HCEC 1CT (cell line): ENCODE measurements around the gene ERLIN1.

ENCODE experiments used
- DNase-seq: peaks from one replicate; pipeline ENCODE4 v3.0.0-alpha.2; 2017

The ERLIN1 gene

DNA sequence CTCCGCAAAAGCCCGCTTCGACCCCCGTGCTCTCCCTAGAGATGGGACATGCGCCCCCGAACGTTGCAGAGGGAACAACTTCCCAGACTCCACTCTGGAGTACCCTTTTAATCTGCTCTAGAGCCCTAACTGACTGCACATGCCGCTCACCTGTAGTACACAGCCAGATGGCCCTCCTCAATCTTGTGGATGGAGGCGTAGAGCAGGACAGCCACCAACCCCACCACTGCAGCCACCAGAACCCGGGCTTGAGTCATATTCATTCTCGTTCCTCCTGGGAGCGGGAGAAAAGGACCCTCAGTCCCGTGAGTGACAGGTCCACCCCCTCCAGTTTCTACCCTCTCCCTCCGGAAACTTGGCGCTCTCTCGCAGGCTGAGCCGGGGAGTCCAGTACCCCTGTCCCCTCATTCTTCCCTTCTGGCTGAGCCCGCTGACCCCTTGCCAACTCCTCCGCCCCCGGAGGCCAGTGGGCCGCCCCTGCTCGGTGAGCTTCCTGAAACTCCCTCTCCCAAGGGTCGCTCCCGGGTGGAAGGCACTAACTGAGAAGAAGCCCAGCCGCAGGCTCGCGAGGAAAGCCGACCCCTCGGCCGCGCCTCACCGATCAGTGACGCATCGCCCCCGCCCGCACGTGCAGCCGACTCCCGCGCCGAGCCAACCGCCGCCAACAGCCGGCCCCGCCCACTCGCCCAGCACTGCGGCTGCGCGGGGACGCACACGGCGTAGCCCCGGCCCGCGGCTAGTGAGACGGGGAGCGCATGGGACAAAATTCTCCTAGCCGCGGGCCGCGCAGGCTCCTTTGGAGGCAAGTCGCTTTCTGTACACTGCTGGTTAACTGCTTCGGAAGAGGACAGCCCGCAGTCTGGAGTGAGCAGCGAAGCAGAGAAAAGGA, at the start of gene ERLIN1:
TSS of gene ERLIN1 (minus strand) at position 666 of the 889 bp plus-strand sequence. CDS start at position 263, 403 bp downstream.
- DNase-seq, result peak; percentile 89

DNA sequence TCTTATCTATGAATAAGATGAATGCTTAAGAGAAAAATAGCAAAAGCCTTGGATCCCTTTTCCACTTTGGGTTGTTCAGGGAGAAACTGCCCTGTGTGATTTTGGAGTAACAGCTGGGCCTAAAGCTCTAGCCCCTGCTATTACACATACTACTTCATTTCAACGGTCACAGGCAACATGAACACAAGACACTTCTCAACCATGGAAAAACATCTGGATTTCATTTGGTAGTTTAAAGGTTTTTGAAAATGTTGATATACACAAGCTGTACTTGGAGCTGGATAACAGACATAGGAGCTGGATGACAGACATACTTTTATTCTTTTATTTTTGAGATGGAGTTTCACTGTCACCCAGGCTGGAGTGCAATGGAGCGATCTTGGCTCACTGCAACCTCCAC, 46.3 kb upstream of the ERLIN1 start:
- no peak for DNase-seq

DNA sequence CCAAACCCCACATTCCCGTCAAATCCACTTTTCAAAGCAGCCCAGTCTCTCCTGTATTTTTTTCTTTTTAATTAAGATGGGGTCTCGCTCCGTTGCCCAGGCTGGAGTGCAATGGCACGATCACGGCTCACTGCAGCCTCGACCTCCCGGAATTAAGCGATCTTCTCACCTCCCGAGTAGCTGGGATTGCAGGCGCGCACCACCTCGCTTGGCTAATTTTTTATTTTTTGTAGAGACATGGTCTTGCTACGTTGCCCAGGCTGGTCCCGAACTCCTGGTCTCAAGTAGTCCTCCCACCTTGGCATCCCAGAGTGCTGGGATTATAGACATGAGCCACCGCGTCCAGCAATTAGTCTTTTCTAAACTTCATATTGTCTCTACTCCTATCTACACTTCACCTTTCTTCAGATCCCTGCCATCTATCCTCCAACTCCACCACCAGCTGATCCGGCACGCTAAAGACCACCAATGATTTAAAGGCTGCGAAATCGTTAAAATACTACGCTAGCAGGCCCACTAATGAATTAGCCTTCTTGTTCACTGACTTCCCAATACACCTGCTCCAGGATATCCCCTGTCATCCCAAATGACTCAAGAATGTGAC, 44.1 kb upstream of the ERLIN1 start:
- no peak for DNase-seq

DNA sequence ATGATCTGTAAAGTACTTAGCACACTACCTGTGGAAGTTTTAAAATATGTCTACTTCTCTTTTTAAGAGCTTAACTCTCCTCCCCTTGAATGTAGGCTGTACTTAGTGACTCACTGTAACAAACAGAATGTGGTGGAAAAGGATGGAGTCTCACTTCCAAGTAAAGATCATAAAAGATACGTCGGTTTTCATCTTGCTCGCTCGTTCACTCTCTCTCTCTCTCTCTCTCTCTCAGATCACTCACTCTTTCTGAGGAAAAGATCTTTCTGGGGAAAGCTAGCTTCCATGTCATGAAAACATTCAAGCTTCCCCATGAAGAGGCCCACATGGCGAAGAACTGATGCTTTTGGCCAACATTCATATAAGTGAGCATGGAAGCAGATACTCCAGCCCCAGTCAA, 38.0 kb upstream of the ERLIN1 start:
- no peak for DNase-seq

DNA sequence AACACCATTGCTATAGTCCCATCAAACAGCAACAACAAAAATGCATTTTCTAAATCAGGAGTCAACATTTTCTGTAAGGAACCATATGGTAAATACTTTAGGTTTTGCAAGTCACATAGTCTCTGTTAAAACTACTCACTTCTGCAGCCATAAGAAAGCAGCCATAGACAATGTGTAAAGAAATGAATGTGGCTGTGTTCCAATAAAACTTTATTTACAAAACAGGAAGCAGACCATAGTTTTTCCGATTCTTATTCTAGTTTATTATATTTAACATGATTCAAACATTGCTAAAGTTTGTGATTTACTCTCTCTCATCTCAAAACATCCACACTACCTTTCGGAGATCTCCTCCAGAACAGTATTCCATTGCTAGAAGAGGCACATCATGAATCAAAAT, 36.7 kb upstream of the ERLIN1 start:
- no peak for DNase-seq

DNA sequence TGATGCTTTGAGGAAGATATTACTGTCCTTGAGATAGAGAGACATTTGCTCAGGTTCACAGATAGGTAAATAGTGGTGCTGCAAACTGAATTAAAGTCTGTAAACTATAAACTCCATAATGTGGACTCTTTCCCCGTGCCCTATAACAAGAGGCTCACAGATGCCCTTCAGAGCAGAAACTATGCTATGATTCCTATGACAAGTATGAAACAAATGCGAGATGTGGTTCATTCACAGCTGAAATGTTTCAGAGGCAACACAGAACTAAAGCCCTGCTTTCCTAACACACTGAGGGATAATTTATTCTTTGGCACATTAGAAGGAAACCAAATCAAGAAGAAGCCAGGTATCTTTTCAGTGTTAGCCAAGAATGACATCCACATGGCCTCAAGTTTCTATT, 30.2 kb upstream of the ERLIN1 start:
- DNase-seq, result no peak

DNA sequence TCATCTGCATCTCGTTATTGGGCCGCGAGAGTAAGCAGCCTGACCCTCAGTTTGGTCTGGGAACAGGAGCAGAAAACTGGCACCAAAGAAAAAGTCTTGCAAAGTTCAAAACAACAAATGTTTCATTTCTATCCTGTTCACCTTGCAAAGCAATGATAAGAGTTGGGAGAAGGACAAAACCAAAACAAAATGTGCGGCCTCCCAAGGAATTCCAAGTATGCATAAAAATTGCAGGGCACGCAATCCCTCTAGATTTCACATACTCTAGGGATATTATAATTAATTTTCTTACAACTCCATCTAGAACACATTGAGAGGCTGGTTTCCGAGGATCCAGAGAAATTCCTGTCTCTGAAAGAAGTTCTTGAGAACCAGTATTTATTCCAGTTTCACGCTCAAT, 23.5 kb upstream of the ERLIN1 start:
- DNase-seq, result no peak

DNA sequence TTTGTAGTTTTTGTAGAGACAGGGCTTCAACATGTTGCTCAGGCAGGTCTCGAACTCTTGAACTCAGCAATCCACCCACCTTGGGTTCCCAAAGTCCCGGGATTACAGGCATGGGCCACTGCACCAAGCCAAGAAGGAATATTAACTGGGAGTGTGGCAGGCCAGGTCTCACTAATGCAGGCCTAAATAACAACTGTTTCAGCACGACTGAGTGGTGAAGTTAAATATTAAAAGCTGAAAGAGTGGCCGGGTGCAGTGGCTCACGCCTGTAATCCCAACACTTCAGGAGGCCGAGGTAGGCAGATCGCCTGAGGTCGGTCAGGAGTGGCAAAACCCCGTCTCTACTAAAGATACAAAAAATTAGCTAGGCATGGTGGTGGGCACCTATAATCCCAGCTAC, 22.4 kb upstream of the ERLIN1 start:
- no peak for DNase-seq

DNA sequence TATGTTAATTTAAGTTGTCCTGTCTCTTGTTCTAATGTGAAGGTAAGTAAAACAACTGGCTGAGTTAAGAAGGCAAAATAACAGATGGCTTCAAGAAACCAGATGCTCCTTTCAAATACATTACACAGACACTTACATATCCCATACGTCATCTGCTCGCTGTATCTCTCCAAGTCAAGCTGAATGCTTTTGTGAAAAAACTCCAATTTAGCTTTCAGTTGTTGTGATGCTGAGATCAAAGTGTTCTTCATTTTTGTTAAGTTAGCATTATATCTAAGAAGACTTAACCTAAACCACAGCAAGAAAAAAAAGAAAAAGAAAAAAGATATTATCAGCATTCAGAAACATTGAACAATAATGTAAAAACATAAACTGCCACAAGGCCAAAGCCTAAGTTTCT, 18.5 kb upstream of the ERLIN1 start:
- no peak for DNase-seq

DNA sequence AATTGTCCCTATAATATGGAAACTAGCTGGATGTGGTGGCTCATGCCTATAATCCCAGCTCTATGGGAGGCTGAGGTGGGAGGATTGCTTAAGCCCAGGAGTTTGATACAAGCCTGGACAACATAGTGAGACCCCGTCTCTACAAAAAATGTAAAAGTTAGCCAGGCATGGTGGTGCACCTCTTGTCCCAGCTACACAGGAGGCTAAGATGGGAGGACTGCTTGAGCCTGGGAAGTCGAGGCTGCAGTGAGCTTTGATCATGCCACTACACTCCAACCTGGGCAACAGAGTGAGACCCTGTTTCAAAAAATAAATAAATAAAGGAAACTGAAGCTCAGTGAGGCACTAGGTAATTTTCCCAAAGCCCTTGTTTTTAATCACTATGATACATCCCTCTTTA, 15.7 kb upstream of the ERLIN1 start:
- DNase-seq, result no peak

DNA sequence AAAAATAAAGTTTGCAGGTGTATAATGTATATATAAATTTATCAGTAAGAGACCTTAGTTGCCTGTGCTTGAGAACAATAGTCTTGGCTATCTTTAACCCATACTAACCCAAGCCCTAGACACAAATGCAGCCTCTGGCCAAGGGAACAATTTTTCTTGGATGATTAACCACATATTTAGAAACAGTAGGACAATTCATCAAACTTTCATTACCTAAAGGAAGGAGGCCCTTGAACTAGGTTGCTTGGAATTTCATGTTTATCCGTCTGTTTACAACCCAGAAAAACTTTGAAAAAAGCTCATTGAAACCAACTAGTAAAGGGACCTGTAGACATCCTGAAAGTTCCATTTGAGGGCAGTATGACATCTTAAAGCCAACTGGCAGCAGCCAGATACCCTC, 8.9 kb upstream of the ERLIN1 start:
- DNase-seq, result no peak

DNA sequence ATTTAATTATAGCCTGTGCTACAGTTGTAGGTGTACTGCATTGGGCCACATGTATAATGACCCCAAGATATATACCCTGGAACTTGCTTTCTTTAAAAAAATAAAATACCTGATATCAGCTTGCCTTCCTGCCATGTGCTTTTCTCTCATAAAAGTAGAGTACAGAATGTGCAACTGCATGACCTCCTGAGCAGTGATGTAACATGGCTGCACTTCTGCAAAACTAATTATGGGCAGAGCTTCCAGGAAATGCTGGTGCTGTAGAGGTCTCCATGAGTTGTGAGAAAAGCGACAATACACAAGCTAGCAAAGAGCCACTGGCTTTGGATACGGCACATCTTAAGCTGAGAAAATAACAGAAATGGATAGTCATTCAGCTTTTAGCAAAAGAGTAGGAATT, 6.5 kb upstream of the ERLIN1 start:
- DNase-seq, result no peak

DNA sequence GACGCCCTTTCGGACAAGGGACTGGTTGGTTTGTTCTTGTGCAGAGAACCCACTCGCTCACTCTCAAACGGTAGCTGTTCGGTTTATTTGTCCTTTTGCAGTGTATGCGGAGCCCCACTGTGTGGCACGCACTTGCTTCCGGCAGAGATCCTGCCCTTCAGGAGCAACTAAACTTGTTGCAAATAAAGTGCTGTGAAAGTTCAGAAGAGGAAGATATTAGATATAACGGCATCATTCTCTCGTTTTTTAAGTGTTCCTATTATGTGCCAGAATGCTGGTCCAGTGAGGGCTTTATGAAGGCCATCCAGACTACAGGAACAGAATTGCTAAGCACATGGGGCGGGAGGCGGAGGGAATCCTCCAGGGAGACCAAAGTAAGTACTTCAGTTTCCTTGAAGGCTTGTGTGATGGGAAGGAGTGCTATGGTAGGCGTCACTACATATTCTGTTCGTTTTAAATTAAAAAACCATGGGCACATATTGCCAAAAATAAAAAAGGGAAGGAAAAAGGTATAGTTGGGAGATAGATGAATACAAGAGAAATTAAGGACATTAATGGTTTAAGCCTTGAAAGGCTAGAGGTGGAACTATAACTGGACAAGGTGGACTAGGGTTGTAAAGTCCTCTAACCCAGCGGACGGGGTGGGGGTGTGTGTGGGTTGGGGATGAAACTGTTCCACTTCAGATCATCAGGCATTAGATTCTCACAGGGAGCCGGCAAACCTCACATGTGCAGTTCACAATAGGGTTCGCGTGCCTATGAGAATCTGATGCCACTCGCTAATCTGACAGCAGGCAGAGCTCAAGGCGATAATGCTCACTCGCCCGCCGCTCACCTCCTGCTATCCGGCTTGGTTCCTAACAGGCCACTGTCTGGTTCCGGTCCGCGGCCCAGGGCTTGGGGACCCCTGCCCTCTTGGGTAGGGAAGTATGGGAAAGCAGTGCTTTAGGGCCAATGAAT, 704 bp upstream of the ERLIN1 start:
- peak; percentile 31 for DNase-seq

DNA sequence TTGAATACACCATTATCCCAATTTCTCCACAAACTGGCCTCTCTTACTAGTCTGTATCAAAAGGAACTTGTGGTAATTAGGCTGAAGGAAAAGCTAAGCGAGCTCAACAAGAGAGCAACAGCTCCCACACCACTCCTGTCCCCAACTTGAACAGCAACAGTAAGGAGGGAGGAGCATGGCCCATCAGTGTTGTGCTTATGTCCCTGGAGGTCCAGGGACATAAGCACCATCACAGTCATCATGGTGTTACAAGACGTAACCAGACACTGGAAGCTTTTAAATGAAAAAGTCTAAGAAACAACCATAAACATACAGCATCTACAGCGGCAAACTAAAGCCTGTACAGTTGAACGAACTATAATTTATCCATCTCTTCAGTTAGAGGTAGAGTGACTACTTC, 989 bp downstream of the ERLIN1 start:
- no peak for DNase-seq

DNA sequence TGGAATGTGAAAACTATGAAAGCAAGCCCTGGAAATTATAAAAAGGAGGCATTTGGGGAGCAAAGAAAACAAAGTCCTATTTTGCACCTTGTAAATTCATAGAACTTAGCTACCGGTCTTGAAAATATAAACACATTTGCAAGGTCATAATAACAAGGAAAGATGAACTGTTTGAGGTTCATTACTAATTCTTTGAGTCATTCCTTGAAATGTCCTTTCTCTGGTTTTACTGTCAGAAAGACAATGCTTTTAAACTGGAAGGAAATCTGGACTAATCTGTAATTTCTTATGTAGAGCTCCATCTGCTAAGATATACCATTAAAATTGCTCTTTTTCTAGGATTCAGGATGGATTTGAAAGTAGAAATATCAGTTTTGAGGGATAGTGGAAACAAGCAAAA, 1.4 kb downstream of the ERLIN1 start:
- no peak for DNase-seq

DNA sequence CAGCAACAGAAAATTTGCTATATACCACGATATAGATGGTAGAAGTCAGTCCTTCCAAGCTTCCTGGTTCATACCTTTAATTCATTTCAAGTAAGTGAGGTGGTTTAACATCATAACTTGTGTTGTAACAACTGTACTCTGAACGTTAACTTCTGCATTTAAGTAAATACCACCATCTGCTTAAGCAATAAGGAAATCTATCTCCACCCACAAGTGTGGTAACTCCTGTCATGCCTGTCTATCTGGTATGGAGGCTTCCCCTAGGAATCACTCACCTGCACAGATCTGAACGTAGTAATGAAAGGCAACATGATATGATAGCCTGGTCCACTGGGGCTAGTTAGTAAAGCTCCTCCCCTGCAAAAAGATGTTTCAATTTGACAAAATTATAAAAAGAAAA, 2.3 kb downstream of the ERLIN1 start:
- DNase-seq, result peak; percentile 18

DNA sequence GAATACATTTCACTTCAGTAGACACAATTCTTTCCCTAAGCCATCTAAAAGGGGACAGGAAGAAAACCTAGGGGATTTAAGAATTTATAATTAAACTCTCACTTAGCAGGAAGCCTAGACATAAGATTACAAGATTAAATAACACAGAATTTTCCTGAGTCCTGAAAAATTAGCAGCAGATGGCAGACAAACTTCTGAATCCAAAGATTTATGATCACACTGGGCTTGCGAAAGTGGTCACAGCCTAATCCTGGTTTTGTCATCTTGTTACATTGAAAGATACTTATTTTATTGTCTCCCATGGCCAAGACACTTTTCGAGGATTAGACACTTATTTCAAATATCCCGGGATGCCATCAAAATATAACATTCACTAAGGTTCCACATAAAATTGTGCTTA, 2.9 kb downstream of the ERLIN1 start:
- no peak for DNase-seq

DNA sequence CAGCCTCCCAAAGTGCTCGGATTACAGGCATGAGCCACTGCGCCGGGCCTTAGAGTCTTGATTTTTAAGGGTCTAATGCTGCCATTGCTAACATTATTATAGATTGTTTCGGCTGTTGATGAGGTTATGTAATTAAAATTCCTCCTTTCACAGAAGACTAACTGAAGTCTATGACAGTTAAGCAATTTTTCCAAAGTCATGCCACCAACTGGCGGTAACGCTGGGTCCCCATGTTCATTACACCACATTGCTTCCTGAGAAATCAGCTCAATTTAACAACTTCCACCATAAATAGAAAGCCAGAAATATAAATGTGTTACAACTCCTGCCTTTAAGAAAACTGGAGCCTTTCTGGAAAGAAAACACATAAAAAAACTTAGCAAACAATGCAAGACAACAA, 3.5 kb downstream of the ERLIN1 start:
- no peak for DNase-seq

DNA sequence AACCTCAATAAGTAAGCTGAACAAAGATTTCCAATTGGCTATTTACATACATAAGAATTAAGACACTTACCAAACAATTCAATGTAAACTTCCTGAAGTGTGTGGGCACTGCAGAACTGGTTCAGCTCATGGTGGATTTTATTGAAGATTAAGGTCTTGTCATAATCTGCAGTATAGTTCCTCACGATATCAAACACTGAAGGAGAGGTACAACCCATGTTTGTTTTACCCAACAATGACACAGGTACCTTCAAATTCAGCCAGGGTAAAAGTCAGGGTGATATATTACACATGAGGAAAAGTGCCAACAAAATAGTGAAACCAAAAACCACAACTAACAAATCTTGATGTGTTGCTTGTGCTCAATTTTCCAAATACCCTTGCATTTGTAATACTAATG, 10.0 kb downstream of the ERLIN1 start:
- no peak for DNase-seq

DNA sequence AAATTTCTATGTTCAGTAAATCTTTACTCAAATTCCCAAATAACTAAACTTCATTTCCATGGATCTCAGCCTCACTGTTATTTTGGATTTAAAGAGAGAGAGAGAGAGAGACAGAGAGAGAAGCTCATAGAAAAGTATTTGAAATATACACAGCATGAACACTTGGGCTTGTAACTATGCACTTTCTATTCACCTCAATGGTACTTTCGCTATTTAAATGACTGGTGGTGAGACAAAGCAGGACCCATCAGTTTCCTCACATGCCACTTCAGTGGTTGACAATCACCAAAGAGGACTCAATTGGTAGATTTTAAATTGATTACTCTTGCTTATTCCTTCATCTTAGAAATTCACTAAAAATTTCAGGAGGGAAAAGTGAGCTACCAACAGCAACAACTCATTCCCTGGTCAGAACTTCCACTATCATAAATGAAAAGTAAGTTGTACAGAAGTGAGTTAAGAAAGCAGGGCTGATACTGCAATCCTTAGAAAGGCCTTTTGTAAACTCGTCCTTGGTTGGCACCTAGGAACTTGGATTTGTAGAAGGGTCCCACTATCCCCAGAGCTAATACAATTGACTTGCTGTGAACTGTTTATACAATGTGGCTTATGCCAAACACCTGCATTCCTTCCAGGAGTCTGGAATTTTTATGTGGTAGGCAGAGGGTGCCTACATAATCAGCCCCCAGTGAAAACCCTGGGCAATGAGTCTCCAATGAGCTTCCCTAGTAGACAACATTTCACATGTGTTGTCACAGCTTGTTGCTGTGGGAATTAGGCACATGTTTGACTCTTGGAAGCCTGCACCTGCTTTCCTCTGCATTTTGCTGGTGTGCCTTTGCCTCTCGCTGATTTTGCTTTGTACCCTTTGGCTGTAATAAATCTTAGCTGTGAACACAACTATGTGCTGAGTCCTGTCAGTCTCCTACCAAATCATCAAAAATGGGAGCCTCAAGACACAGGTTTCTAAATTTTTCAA, 10.8 kb downstream of the ERLIN1 start:
- DNase-seq, result no peak

DNA sequence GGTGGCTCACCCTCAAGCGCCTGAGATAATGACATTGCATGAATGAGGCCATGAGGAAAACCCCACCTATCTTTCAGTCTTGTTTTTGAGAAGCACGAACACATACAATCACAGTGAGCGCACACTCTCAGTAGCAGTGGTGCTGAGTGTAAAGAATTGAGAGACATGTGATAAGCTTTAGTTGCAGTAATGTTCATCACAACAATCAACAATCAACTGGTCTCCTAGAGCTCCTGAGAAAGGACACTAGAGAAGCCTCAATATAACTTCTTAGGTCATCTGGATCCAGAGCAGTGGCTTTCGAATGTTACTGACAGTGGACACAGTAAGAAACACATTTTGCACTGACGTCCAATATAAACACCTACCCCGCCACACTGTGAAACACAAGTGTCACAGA, 12.8 kb downstream of the ERLIN1 start:
- DNase-seq, result no peak

DNA sequence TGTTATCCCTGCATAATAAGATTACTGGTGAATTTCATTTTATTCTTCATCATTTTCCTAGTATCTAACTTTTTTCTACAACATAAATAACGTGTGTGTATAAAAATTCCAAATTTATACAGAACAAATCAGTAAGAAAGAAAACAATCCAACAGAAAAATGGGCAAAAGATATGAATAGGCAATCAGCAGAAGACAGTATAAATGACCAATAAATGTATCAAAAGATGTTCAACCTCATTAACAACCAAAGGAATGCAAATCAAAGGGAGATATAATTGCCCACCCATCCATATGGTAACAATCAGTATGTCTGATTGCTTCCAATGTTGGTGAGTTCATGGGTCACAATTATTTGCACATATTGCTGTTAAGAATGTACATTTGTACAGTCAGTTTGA, 13.5 kb downstream of the ERLIN1 start:
- DNase-seq, result no peak
